NB4 (cell line): ENCODE data around the gene BICD1.

Source experiments
- DNase-seq: peaks from one replicate; pipeline ENCODE4 v3.0.0; 2010; ENCODE audit warnings: low read depth
- H3K4me3 ChIP-seq: one replicate; pipeline ENCODE4 v1.5.1; 2011; ENCODE audit warnings: mild to moderate bottlenecking, low read depth, low read length, moderate library complexity
- MYC ChIP-seq: IDR thresholded peaks from 2 replicates; pipeline ENCODE4 v1.6.1; 2011; ENCODE audit warnings: low read depth, low read length
- POLR2A ChIP-seq: IDR thresholded peaks from 2 replicates; pipeline ENCODE4 v1.6.1; 2011; ENCODE audit warnings: mild to moderate bottlenecking; ENCODE audit not compliant: insufficient read length; ENCODE audit errors: extremely low read depth
- TF ChIP-seq, protein P1 (sequence below): IDR thresholded peaks from 2 replicates; pipeline ENCODE4 v1.6.1; 2011; ENCODE audit warnings: low read depth, low read length
- TF ChIP-seq, protein P2 (sequence below): IDR thresholded peaks from one replicate; pipeline ENCODE4 v1.5.1; 2012; ENCODE audit warnings: low read depth, low read length

Gene BICD1

DNA sequence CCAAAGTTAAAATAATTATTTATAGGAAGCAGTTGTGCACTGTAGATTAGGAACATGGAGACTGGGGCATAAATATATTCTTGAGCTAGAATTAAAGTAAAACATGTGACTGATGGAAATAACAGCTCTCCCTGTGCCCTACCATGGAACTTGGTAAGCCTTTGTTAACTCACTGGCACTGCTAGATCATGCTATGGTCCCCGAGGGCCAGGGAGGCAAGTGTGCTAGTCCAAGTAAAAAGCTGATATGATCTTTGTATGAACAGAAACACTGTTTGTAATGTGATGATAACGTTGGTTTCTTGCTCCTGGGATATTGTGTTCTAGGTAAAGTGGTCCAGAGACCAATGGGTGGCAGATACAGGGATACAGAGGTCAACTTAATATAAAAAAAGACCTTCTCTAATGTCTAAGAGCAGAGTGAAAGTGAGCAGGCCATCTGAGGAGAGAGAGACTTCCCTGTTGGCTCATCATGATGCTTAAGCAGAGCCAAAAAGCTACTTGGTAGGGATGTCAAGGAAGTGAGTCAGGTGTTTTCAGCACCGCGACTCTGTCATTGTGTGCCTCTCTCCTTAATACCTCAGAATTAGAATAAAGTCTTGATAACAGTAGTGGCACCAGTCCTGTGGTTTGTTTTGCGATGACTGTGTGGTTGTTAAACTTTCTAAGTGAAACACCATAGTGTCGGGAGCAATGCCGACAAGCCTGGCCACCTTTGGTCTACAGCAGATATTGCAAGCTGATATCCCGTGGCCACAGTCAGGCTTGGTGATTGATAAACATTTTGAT lies 27.6 kb downstream of the BICD1 start:
- TF ChIP-seq MYC (no peak), POLR2A (no peak)
- TF ChIP-seq, protein P1, sequence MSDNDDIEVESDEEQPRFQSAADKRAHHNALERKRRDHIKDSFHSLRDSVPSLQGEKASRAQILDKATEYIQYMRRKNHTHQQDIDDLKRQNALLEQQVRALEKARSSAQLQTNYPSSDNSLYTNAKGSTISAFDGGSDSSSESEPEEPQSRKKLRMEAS, result no peak
- TF ChIP-seq, protein P2, sequence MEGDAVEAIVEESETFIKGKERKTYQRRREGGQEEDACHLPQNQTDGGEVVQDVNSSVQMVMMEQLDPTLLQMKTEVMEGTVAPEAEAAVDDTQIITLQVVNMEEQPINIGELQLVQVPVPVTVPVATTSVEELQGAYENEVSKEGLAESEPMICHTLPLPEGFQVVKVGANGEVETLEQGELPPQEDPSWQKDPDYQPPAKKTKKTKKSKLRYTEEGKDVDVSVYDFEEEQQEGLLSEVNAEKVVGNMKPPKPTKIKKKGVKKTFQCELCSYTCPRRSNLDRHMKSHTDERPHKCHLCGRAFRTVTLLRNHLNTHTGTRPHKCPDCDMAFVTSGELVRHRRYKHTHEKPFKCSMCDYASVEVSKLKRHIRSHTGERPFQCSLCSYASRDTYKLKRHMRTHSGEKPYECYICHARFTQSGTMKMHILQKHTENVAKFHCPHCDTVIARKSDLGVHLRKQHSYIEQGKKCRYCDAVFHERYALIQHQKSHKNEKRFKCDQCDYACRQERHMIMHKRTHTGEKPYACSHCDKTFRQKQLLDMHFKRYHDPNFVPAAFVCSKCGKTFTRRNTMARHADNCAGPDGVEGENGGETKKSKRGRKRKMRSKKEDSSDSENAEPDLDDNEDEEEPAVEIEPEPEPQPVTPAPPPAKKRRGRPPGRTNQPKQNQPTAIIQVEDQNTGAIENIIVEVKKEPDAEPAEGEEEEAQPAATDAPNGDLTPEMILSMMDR, result no peak
- DNase-seq, result peak; percentile 22

DNA sequence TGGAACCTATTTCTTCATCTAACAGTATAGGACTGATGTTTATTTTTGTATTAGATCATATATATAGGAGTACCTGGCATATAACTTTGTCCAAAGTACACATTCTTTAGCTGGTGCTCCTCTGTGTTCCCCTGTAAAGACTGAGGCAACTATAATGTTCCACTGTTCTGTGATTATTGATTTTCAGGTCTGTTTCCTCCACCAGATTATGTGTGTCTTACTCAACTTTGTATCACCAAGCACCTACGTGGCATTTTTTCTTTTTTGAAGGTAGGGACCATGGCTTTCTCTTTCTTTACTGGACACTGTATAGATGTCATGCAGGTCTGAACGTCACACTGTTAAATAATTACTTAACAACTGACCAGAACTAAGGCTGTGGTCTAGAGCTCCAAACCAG lies 29.3 kb downstream of the BICD1 start:
- TF ChIP-seq, protein P2, result no peak
- TF ChIP-seq, protein P1, result no peak
- no peak for TF ChIP-seq POLR2A
- no peak overlapping the region for H3K4me3 ChIP-seq
- DNase-seq, result no peak

More for the DNA sequence above, 27.6 kb downstream of the BICD1 start:
- H3K4me3 ChIP-seq, result no peak overlapping the region

GRCh38 chr12:32136404-32136803 lies 29.8 kb downstream of the BICD1 start:
- TF ChIP-seq POLR2A (no peak), MYC (no peak)
- TF ChIP-seq, protein P1, result no peak
- TF ChIP-seq, protein P2, result no peak
- DNase-seq, result no peak
- H3K4me3 ChIP-seq, result no peak overlapping the region

GRCh38 chr12:32139064-32139421 lies 32.4 kb downstream of the BICD1 start:
- peak; percentile 71 for DNase-seq
- TF ChIP-seq MYC (no peak), POLR2A (no peak)
- TF ChIP-seq, protein P1, result peak; percentile 62
- TF ChIP-seq, protein P2, result no peak
- H3K4me3 ChIP-seq, result peak overlapping the region; percentile 38

DNA sequence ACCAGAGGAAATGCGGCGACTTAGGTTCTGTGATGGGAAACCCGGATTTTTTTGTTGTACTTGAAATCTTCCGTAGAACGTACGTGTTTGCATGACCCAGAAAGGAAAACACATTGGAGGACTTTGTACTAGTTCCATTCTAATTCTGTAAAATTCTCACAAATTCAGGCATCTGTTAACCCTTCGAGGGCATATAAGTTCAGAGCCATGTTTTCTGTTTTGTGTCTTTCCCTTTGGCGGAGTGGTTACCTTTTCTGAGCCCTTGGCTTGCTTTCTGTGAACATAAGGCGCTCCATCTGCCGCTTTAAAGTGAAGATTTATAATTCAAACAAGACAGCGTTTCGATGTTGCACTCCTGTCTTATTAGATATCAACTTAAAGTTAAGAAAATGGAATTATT lies 34.2 kb downstream of the BICD1 start:
- DNase-seq, result no peak
- no peak overlapping the region for H3K4me3 ChIP-seq
- TF ChIP-seq MYC, result no peak
- TF ChIP-seq, protein P2, result no peak
- TF ChIP-seq POLR2A, result no peak
- TF ChIP-seq, protein P1, result no peak
